Right lobe of liver (tissue), 6 donors: ENCODE results near the gene STXBP5. TPM values are rescaled to one million over a fixed set of nuclear protein-coding genes. Genes with fewer than 3 reads are reported as not detected.

ENCODE experiments used
- ATAC-seq, 4 donors: fragments of 200-7000 bp; cut with Tn5 transposase; one replicate each; pipeline ENCODE4 v1.9.1; 2020; ENCODE audit warnings: mild to moderate bottlenecking in 4 of 4, moderate library complexity in 4 of 4
- DNase-seq, 3 donors: peaks; one replicate each; pipeline ENCODE4 v3.0.0-alpha.2; 2020
- H3K27ac ChIP-seq, 3 donors: fragments of 200-600 bp; one replicate each; pipeline ENCODE4 v1.8.0; 2022
- H3K27me3 ChIP-seq, 2 donors: fragments of 200-600 bp; one replicate each; pipeline ENCODE4 v1.8.0; 2022
- H3K36me3 ChIP-seq, 4 donors: fragments of 200-600 bp; sonication (generic) in 1 of 4; one replicate each; pipeline versions ENCODE4 v1.5.1 to v1.8.0; 2017 to 2022; ENCODE audit warnings: control low read depth in 1 of 4
- H3K4me1 ChIP-seq, 4 donors: fragments of 200-600 bp; sonication (generic) in 1 of 4; one replicate each; pipeline versions ENCODE4 v1.5.1 to v1.8.0; 2017 to 2022; ENCODE audit warnings: control low read depth in 1 of 4
- H3K4me3 ChIP-seq, 3 donors: fragments of 200-600 bp; one replicate each; pipeline ENCODE4 v1.8.0; 2022
- H3K9me3 ChIP-seq, 4 donors: fragments of 200-600 bp; sonication (generic) in 1 of 4; one replicate each; pipeline versions ENCODE4 v1.5.1 to v1.8.0; 2017 to 2022; ENCODE audit warnings: control low read depth in 1 of 4
- POLR2A ChIP-seq: fragments of 450-650 bp; IDR thresholded peaks from one replicate; pipeline ENCODE4 v1.6.1; 2017; ENCODE audit warnings: antibody characterized with exemption, mild to moderate bottlenecking
- WGBS: methylation state at CpG from one replicate; pipeline ENCODE4 v1.1.6; 2018; ENCODE audit warnings: low coverage, low lambda C conversion rate; ENCODE audit not compliant: insufficient coverage; ENCODE audit errors: missing lambda C conversion rate; 5-methylcytosine and 5-hydroxymethylcytosine counted together
- intact Hi-C, 2 donors: fragments of 100-400 bp; cut with DNase I; formaldehyde crosslinking; loops; one replicate each; pipeline versions ENCODE4 v1.11.2 to v1.14.1; 2022
- total RNA-seq, 6 experiments: library from RNA; depleted of rRNA in 2 of 6; stranded (reverse); fragments of >200 nt in 2 of 6; fragmentation: NEBNext Ultra II Directional in 3 of 6; extraction: Animal tissue kit (Norgen Biotek cat#: 25700) in 3 of 6; gene quantifications; one replicate each; pipeline versions ENCODE4 v1.1.0 to v1.2.4, GENCODE V29; 2016 to 2023
- TF ChIP-seq, protein P1 (sequence below), 4 donors: fragments of 200-600 bp in 3 of 4; fragments of 450-650 bp in 1 of 4; IDR thresholded peaks; one replicate each; pipeline versions ENCODE4 v1.5.1 to v1.8.0; 2016 to 2022; ENCODE audit warnings: antibody characterized with exemption in 4 of 4, mild to moderate bottlenecking in 2 of 4
- donor health status: DM: no; HTN: yes; CAD: no.
- donor health status: DM: no; HTN: no; CAD: no.
- donor health status: DM: no; HTN: no; CAD: no.
- donor health status: DM: no; HTN: yes; CAD: no.
- donor health status: DM: no; HTN: yes; CAD: no.

The STXBP5 gene
- total RNA-seq, 6 experiments from 2014 or later, result 3.9 to 7.6 (median 5.7) TPM

DNA sequence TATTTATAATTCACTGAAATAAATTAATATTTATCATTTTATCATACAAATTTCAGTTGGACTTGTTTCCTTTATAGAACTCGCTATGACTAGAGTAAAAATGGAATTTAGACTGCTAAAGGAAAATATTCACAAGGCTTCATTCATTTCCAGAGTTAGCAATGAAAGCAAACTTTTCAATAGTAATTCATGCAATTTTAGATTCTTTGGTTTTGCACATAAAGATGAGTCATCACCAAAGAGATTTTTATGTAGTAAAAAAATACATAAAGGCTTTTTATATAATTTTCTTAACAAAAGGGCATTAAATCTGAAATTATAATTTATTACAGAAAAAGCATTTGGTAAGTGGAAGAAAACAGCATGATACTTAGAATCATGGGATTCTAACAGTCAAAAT is 37.2 kb upstream of the STXBP5 start:
- Histone ChIP-seq H3K36me3 (no peaks in the 10 kb centered on the region), H3K4me1 (no peaks in the 10 kb centered on the region), H3K9me3 (no peaks in the 10 kb centered on the region), H3K27ac (no peak overlapping the region), H3K27me3 (no peaks in the 10 kb centered on the region), H3K4me3 (no peak overlapping the region)
- intact Hi-C loops, result no loop called here
- ATAC-seq (no peak), DNase-seq (no peak)
- 41% methylated on average over 1 of the region's 1 CpG for WGBS
- no peak for TF ChIP-seq POLR2A
- TF ChIP-seq, protein P1, sequence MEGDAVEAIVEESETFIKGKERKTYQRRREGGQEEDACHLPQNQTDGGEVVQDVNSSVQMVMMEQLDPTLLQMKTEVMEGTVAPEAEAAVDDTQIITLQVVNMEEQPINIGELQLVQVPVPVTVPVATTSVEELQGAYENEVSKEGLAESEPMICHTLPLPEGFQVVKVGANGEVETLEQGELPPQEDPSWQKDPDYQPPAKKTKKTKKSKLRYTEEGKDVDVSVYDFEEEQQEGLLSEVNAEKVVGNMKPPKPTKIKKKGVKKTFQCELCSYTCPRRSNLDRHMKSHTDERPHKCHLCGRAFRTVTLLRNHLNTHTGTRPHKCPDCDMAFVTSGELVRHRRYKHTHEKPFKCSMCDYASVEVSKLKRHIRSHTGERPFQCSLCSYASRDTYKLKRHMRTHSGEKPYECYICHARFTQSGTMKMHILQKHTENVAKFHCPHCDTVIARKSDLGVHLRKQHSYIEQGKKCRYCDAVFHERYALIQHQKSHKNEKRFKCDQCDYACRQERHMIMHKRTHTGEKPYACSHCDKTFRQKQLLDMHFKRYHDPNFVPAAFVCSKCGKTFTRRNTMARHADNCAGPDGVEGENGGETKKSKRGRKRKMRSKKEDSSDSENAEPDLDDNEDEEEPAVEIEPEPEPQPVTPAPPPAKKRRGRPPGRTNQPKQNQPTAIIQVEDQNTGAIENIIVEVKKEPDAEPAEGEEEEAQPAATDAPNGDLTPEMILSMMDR (IDR thresholded peaks at IDR 0.05), result no peak

DNA sequence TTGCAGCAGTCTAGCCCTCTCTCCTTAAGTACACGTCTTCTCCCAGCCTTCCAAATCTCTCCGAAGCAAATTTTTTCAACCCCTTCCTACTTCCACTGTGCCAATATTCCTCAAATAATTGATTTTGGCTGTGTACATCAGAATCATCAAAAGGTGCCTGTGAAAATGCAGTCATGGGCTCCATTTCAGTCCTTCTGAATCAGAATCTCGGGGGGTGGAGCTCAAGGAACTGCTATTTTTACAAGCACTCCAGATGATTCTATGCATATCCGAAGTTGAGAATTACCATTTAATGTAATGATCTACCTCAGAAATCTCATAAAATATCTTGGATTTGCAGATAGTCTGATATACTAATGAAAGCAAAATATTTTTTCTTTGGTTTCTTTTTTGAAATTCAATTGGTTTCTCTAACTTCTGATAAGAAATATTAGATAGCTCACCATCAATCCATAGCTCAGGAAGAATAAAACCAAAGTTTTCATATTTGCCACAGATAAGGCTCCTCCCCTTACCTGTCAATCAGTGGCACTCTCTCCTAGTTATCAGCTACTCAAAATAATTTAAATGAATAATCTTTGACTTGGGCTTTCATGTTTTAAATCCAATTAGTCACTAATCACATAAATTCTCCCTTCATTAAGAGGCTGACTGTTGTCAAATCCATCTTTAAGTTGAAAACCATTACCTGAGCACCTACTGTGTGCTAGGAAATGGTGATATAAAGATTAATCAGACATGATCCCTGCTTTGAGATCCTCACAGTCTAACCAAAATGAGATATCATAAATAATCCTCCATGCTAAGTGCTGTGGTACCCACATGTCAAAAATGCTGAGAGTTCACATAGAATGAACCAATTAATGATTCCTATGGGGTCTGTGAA is 36.4 kb upstream of the STXBP5 start:
- Histone ChIP-seq H3K36me3 (no peaks in the 10 kb centered on the region), H3K9me3 (no peaks in the 10 kb centered on the region), H3K27me3 (no peaks in the 10 kb centered on the region), H3K4me1 (no peaks in the 10 kb centered on the region), H3K27ac (no peak overlapping the region), H3K4me3 (no peak overlapping the region)
- DNase-seq, result no peak
- TF ChIP-seq POLR2A, result no peak
- TF ChIP-seq, protein P1 (IDR thresholded peaks at IDR 0.05), result no peak
- intact Hi-C loops, result no loop called here
- ATAC-seq, result no peak
- WGBS, result 47% methylated on average over 4 of the region's 4 CpGs

DNA sequence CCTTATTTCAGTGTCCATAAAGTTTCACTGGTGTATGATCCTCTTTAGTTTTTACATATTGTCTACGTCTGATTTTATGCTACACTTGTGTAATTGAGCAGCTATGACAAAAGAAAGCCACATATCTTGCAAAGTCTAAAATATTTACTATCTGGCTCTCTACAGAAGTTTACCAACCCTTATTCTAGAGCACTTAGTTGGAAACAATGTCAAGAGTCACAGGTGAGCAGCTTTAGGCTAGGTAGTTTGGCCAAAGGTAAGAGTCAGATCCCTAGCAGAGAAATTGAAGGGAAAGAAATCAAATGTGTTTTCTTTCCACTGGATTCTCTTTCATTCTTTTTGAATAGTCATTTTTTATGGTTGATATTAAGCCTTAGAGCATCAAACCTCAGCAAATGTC is 34.7 kb upstream of the STXBP5 start:
- Histone ChIP-seq H3K4me3 (no peak overlapping the region), H3K27me3 (no peaks in the 10 kb centered on the region), H3K27ac (no peak overlapping the region), H3K4me1 (no peaks in the 10 kb centered on the region), H3K9me3 (no peaks in the 10 kb centered on the region), H3K36me3 (no peaks in the 10 kb centered on the region)
- TF ChIP-seq, protein P1 (IDR thresholded peaks at IDR 0.05), result no peak
- no peak for TF ChIP-seq POLR2A
- no peak for ATAC-seq
- intact Hi-C loops, result no loop called here
- 88% methylated on average over 1 of the region's 1 CpG for WGBS
- no peak for DNase-seq

DNA sequence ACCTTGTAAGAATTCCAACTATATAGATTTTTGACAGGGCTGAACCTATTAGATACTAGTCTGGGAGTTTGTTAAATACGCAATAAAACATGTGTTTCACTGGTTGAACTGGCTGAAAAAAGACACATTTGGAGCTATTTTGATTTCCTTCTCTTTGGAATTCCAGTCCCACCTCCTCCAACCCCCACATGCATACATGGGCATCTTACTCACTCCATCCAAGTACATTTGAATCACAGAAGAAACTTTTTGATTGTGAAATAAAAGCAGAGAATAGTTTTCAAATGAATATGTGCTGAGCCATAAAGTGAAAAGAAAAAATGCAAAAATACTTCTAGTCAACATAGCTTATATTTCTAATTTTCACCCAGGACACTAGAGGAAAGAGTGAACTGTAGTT is 33.9 kb upstream of the STXBP5 start:
- TF ChIP-seq POLR2A, result no peak
- TF ChIP-seq, protein P1 (IDR thresholded peaks at IDR 0.05), result no peak
- no peaks in the 10 kb centered on the region for H3K4me1 ChIP-seq
- H3K36me3 ChIP-seq, result no peaks in the 10 kb centered on the region
- DNase-seq (no peak), ATAC-seq (no peak)
- no peak overlapping the region for H3K27ac ChIP-seq
- no peaks in the 10 kb centered on the region for H3K27me3 ChIP-seq
- intact Hi-C loops, result no loop called here
- H3K4me3 ChIP-seq, result no peak overlapping the region
- 80% methylated on average over 1 of the region's 1 CpG for WGBS
- H3K9me3 ChIP-seq, result no peaks in the 10 kb centered on the region
